Upper lobe of left lung (tissue), 6 donors: ENCODE results near the gene SLC16A3. TPM values are rescaled to one million over a fixed set of nuclear protein-coding genes. Genes with fewer than 3 reads are reported as not detected.

Experiments used
- ATAC-seq, 2 donors: fragments of 200-7000 bp; cut with Tn5 transposase; one replicate each; pipeline ENCODE4 v1.9.1; 2022; ENCODE audit warnings: mild to moderate bottlenecking in 2 of 2, moderate library complexity in 2 of 2; ENCODE audit not compliant: low FRiP score in 2 of 2
- DNase-seq, 2 donors: peaks; one replicate each; pipeline ENCODE4 v3.0.0-alpha.2; 2019 to 2020
- H3K27ac ChIP-seq, 4 donors: fragments of 200-600 bp; sonication (generic); one replicate each; pipeline ENCODE4 v1.5.1; 2016 to 2019
- H3K27me3 ChIP-seq, 4 donors: fragments of 200-600 bp; sonication (generic); one replicate each; pipeline ENCODE4 v1.5.1; 2017 to 2019
- H3K36me3 ChIP-seq, 4 donors: fragments of 200-600 bp; sonication (generic); one replicate each; pipeline ENCODE4 v1.5.1; 2016 to 2019
- H3K4me1 ChIP-seq, 4 donors: fragments of 200-600 bp; sonication (generic); one replicate each; pipeline ENCODE4 v1.5.1; 2018 to 2019
- H3K4me3 ChIP-seq, 4 donors: fragments of 200-600 bp; sonication (generic); one replicate each; pipeline ENCODE4 v1.5.1; 2017 to 2019; ENCODE audit warnings: mild to moderate bottlenecking in 2 of 4, moderate library complexity in 1 of 4
- H3K9me3 ChIP-seq, 4 donors: fragments of 200-600 bp; sonication (generic); one replicate each; pipeline ENCODE4 v1.5.1; 2018 to 2019
- CTCF ChIP-seq, 6 experiments: fragments of 450-650 bp in 4 of 6; fragments of 200-600 bp in 2 of 6; sonication (generic) in 2 of 6; IDR thresholded peaks; one replicate each; pipeline ENCODE4 v1.5.1; 2016 to 2019; ENCODE audit warnings: antibody characterized with exemption in 6 of 6
- EP300 ChIP-seq, 4 donors: sonication (generic); formaldehyde crosslinking; IDR thresholded peaks; one replicate each; pipeline ENCODE4 v1.5.1; 2017; ENCODE audit warnings: antibody characterized with exemption in 4 of 4, control low read depth in 2 of 4
- POLR2A ChIP-seq, 4 donors: fragments of 450-650 bp; IDR thresholded peaks; one replicate each; pipeline ENCODE4 v1.5.1; 2016 to 2017; ENCODE audit warnings: antibody characterized with exemption in 4 of 4, mild to moderate bottlenecking in 2 of 4
- POLR2AphosphoS5 ChIP-seq, 2 donors: sonication (generic); formaldehyde crosslinking; IDR thresholded peaks; one replicate each; pipeline ENCODE4 v1.5.1; 2017; ENCODE audit warnings: antibody characterized with exemption in 2 of 2
- WGBS, 2 donors: methylation state at CpG; one replicate each; pipeline ENCODE4 v1.1.5; 2017 to 2018; 5-methylcytosine and 5-hydroxymethylcytosine counted together
- total RNA-seq, 6 donors: library from RNA; depleted of rRNA in 4 of 6; stranded (reverse); fragments of >200 nt in 4 of 6; gene quantifications; one replicate each; pipeline versions ENCODE4 v1.1.0 to v1.2.1, GENCODE V29; 2016 to 2021
- donor health status: DM: no; HTN: no; CAD: no; lungs with moderate emphysema.
- donor health status: DM: no; HTN: yes; CAD: no; lungs with severe emphysema.

Gene SLC16A3
- total RNA-seq, 6 donors from 2014 or later: 33.5 to 134 (median 102) TPM

GRCh38 chr17:82226809-82227628 lies 1.8 kb upstream of the SLC16A3 start:
- H3K27me3 ChIP-seq: no peaks in the 10 kb centered on the region
- H3K4me1 ChIP-seq: peaks cover 31 to 43% (median 33%) of the 10 kb centered on the region in 4 donors
- no peak for ATAC-seq
- DNase-seq: peak in 1 of 2 donors; percentile 63
- H3K9me3 ChIP-seq: no peaks in the 10 kb centered on the region
- WGBS, 2 donors: 86 to 89% methylated on average over 10 to 13 of the region's 16 CpGs
- no peak overlapping the region for H3K4me3 ChIP-seq
- TF ChIP-seq POLR2AphosphoS5 (IDR thresholded peaks at IDR 0.05) (no peak), CTCF (IDR thresholded peaks at IDR 0.05) (no peak), POLR2A (IDR thresholded peaks at IDR 0.05) (no peak), EP300 (IDR thresholded peaks at IDR 0.05) (no peak)
- peak overlapping the region in 3 of 4 donors; percentile 26 to 99 (median 99) for H3K27ac ChIP-seq
- no peaks in the 10 kb centered on the region for H3K36me3 ChIP-seq

DNA sequence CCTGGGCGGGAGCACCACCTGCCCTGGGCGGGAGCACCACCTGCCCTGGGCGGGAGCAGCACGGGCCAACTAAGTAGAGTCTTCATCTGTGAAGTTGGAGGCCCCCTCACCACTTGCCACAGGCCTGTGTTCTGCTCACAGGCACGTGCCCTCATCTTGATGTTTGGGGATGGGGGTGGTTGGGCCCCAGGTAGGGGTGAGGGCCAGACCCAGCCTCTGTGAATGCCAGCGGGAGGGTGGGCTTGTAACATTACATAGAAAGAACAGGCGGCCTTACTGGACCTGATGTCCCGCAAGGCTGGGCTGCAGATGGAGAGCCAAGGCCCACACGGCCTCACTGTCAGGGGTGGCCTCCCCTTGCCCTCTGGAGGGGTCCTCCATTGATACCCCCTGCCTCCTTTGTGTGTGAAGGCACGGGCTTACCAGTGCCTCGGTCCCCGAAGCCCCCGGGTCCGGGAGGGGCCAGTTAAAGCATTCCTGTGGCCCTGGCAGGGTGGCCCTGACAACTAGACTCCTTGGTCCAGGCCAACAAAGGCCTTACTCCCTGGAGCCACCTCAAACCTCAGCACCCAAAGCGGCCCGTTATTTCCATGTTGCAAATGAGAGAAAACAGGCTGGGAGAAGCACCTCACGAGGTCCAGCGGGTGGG lies 1.1 kb upstream of the SLC16A3 start:
- no peaks in the 10 kb centered on the region for H3K36me3 ChIP-seq
- ATAC-seq: no peak
- TF ChIP-seq POLR2A (IDR thresholded peaks at IDR 0.05) (no peak), POLR2AphosphoS5 (IDR thresholded peaks at IDR 0.05) (no peak), CTCF (IDR thresholded peaks at IDR 0.05) (no peak), EP300 (IDR thresholded peaks at IDR 0.05) (no peak)
- peaks cover 38 to 51% (median 40%) of the 10 kb centered on the region in 4 donors for H3K4me1 ChIP-seq
- DNase-seq: no peak
- H3K9me3 ChIP-seq: no peaks in the 10 kb centered on the region
- no peaks in the 10 kb centered on the region for H3K27me3 ChIP-seq
- H3K27ac ChIP-seq: peak overlapping the region; percentile 97 to 99 (median 98)
- 75 to 78% methylated on average over 6 to 10 of the region's 18 CpGs for WGBS, 2 donors
- peak overlapping the region in 3 of 4 donors; percentile 61 to 77 (median 67) for H3K4me3 ChIP-seq

DNA sequence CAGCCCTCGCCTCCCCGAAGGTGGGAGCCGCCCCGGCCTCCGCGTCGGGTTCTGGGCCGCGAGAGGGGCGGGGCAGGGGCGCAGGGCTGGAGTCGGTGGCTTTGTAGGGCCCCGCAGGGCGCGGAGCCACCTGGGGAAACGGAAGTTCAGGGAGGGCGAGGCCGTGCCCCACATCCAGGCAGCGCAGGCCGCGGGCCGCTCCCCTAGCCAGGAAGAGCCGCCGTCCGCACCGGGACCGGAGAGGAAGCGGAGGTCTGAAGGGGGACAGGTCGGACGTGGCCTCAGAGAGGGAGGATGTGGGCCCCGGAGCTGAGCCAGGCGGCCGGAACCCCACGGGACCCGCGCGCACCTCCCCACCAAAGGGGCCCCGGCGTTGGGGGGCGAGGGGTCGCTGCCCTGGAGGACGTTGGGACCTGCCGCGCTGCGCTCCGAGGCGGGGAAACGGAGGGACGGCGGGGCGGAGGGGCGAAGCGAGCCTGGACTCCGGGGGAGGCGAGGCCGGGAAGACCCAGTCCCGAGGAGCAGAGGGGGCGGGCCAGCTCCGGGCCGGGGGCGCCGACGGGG lies 482 bp upstream of the SLC16A3 start:
- peak in 1 of 2 donors; percentile 5 for ATAC-seq

More for the DNA sequence above, 482 bp upstream of the SLC16A3 start:
- Histone ChIP-seq H3K9me3 (no peaks in the 10 kb centered on the region), H3K4me1 (peaks cover 40 to 57% (median 45%) of the 10 kb centered on the region in 4 donors), H3K4me3 (peak overlapping the region; percentile 51 to 77 (median 64)), H3K36me3 (no peaks in the 10 kb centered on the region), H3K27me3 (no peaks in the 10 kb centered on the region), H3K27ac (peak overlapping the region; percentile 97 to 99 (median 98))
- 10 to 17% methylated on average over 6 to 26 of the region's 63 CpGs for WGBS, 2 donors
- TF ChIP-seq CTCF (IDR thresholded peaks at IDR 0.05) (no peak), POLR2AphosphoS5 (IDR thresholded peaks at IDR 0.05) (peak; percentile 70 to 72), EP300 (IDR thresholded peaks at IDR 0.05) (no peak), POLR2A (IDR thresholded peaks at IDR 0.05) (peak in 3 of 4 donors; percentile 1 to 62 (median 15))
- DNase-seq: peak; percentile 78 to 93
